SU-DHL-6 (cell line): ENCODE measurements around the gene DIAPH3.

Source experiments
- EZH2phosphoT487 ChIP-seq: fragments of 200-600 bp; sonication (generic), shearing (Covaris generic); conservative IDR thresholded peaks from 2 replicates; pipeline ENCODE4 v1.6.1; 2018; ENCODE audit warnings: mild to moderate bottlenecking, antibody characterized with exemption, low read length, moderate library complexity, mixed read lengths
- TF ChIP-seq, protein P1 (sequence below): fragments of 200-600 bp; sonication (generic); IDR thresholded peaks from one replicate; pipeline ENCODE4 v1.5.1; 2017; ENCODE audit warnings: antibody characterized with exemption, mild to moderate bottlenecking, low read length, moderate library complexity; ENCODE audit not compliant: insufficient read depth, poor library complexity, severe bottlenecking

DNA sequence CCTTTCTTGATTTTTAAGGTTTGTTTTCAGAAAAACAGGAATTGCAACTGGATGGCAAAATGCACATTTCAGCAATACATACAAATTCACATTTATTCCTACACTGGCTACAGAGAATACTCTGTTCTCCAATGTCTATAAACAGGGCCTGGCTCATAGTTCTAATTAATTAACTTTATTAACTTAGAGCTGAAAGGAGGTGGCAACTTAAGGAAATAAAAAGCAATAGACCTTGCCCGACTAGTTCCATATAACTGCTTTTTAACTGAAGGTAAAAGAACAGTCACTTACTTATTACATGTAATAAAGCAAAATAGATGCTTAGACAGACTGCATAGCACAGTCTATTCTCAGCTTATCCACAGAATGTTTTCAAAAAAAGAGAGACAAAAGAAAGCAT is 498.5 kb downstream of the DIAPH3 start:
- TF ChIP-seq, protein P1, sequence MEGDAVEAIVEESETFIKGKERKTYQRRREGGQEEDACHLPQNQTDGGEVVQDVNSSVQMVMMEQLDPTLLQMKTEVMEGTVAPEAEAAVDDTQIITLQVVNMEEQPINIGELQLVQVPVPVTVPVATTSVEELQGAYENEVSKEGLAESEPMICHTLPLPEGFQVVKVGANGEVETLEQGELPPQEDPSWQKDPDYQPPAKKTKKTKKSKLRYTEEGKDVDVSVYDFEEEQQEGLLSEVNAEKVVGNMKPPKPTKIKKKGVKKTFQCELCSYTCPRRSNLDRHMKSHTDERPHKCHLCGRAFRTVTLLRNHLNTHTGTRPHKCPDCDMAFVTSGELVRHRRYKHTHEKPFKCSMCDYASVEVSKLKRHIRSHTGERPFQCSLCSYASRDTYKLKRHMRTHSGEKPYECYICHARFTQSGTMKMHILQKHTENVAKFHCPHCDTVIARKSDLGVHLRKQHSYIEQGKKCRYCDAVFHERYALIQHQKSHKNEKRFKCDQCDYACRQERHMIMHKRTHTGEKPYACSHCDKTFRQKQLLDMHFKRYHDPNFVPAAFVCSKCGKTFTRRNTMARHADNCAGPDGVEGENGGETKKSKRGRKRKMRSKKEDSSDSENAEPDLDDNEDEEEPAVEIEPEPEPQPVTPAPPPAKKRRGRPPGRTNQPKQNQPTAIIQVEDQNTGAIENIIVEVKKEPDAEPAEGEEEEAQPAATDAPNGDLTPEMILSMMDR: no peak
- no peak for TF ChIP-seq EZH2phosphoT487
